BLaER1 (cell line): ENCODE results near the gene SCYL1.

ENCODE experiments used
- H3K27ac ChIP-seq: shearing (Covaris generic); formaldehyde crosslinking; 2 replicates; pipeline ENCODE4 v1.8.1; 2022
- H3K27me3 ChIP-seq: shearing (Covaris generic); formaldehyde crosslinking; 2 replicates; pipeline ENCODE4 v1.8.1; 2022
- H3K36me3 ChIP-seq: shearing (Covaris generic); formaldehyde crosslinking; 2 replicates; pipeline ENCODE4 v1.8.1; 2022
- H3K4me1 ChIP-seq: shearing (Covaris generic); formaldehyde crosslinking; 2 replicates; pipeline ENCODE4 v1.8.1; 2022
- H3K4me2 ChIP-seq: shearing (Covaris generic); formaldehyde crosslinking; 2 replicates; pipeline ENCODE4 v1.8.1; 2022
- H3K4me3 ChIP-seq: shearing (Covaris generic); formaldehyde crosslinking; 2 replicates; pipeline ENCODE4 v1.8.1; 2022
- H3K9ac ChIP-seq: shearing (Covaris generic); formaldehyde crosslinking; 2 replicates; pipeline ENCODE4 v1.8.1; 2022
- H3K9me3 ChIP-seq: shearing (Covaris generic); formaldehyde crosslinking; 2 replicates; pipeline ENCODE4 v1.8.1; 2022
- H4K20me1 ChIP-seq: shearing (Covaris generic); formaldehyde crosslinking; 2 replicates; pipeline ENCODE4 v1.8.1; 2022
- Cebpa-rat ChIP-seq: shearing (Covaris generic); IDR thresholded peaks from 2 replicates; pipeline ENCODE4 v1.8.1; 2022

The SCYL1 gene

GRCh38 chr11:65493367-65494176, 31.3 kb upstream of the SCYL1 start:
- Histone ChIP-seq H4K20me1 (no peaks in the 10 kb centered on the region), H3K27me3 (no peaks in the 10 kb centered on the region), H3K4me1 (peaks cover 84% of the 10 kb centered on the region), H3K4me2 (peak overlapping the region; percentile 92), H3K4me3 (peak overlapping the region; percentile 50), H3K27ac (peak overlapping the region; percentile 91), H3K36me3 (no peaks in the 10 kb centered on the region), H3K9ac (peak overlapping the region; percentile 76), H3K9me3 (no peaks in the 10 kb centered on the region)
- TF ChIP-seq Cebpa-rat: no peak

GRCh38 chr11:65496304-65497140, 28.4 kb upstream of the SCYL1 start:
- no peaks in the 10 kb centered on the region for H3K9me3 ChIP-seq
- H3K36me3 ChIP-seq: peaks cover 14% of the 10 kb centered on the region
- no peaks in the 10 kb centered on the region for H3K27me3 ChIP-seq
- H3K9ac ChIP-seq: peak overlapping the region; percentile 85
- no peak for TF ChIP-seq Cebpa-rat
- peaks cover 23% of the 10 kb centered on the region for H4K20me1 ChIP-seq
- peaks cover 55% of the 10 kb centered on the region for H3K4me1 ChIP-seq
- H3K27ac ChIP-seq: peak overlapping the region; percentile 92
- H3K4me3 ChIP-seq: peak overlapping the region; percentile 56
- peak overlapping the region; percentile 91 for H3K4me2 ChIP-seq

GRCh38 chr11:65497141-65498041, 27.5 kb upstream of the SCYL1 start:
- TF ChIP-seq Cebpa-rat: peak; percentile 52; the same call in 1 of the 2 replicates
- H3K9ac ChIP-seq: peak overlapping the region; percentile 100
- H4K20me1 ChIP-seq: peaks cover 32% of the 10 kb centered on the region
- peak overlapping the region; percentile 91 for H3K4me2 ChIP-seq
- no peaks in the 10 kb centered on the region for H3K9me3 ChIP-seq
- peak overlapping the region; percentile 100 for H3K27ac ChIP-seq
- H3K27me3 ChIP-seq: no peaks in the 10 kb centered on the region
- H3K4me3 ChIP-seq: peak overlapping the region; percentile 83
- peaks cover 22% of the 10 kb centered on the region for H3K36me3 ChIP-seq
- peaks cover 46% of the 10 kb centered on the region for H3K4me1 ChIP-seq

GRCh38 chr11:65498042-65498726, 26.7 kb upstream of the SCYL1 start:
- peak overlapping the region; percentile 100 for H3K27ac ChIP-seq

GRCh38 chr11:65498727-65498976, 26.2 kb upstream of the SCYL1 start:
- H3K27me3 ChIP-seq: no peaks in the 10 kb centered on the region
- peak overlapping the region; percentile 89 for H3K4me2 ChIP-seq
- H3K4me3 ChIP-seq: peak overlapping the region; percentile 83
- H3K9ac ChIP-seq: peak overlapping the region; percentile 100
- peak overlapping the region; percentile 100 for H3K27ac ChIP-seq
- peaks cover 44% of the 10 kb centered on the region for H4K20me1 ChIP-seq
- no peaks in the 10 kb centered on the region for H3K9me3 ChIP-seq
- H3K36me3 ChIP-seq: peaks cover 35% of the 10 kb centered on the region
- TF ChIP-seq Cebpa-rat: no peak
- H3K4me1 ChIP-seq: peaks cover 34% of the 10 kb centered on the region

More at GRCh38 chr11:65498042-65498726, 26.7 kb upstream of the SCYL1 start:
- peak overlapping the region; percentile 83 for H3K4me3 ChIP-seq
- H3K9me3 ChIP-seq: no peaks in the 10 kb centered on the region
- H3K4me1 ChIP-seq: peaks cover 38% of the 10 kb centered on the region
- peak overlapping the region; percentile 100 for H3K9ac ChIP-seq
- H3K4me2 ChIP-seq: peak overlapping the region; percentile 89
- H3K36me3 ChIP-seq: peaks cover 30% of the 10 kb centered on the region
- no peaks in the 10 kb centered on the region for H3K27me3 ChIP-seq
- TF ChIP-seq Cebpa-rat: peak; percentile 94
- peaks cover 40% of the 10 kb centered on the region for H4K20me1 ChIP-seq

- H3K36me3 ChIP-seq: peaks cover 40% of the 10 kb centered on the region
- H3K27me3 ChIP-seq: no peaks in the 10 kb centered on the region
- peaks cover 49% of the 10 kb centered on the region for H4K20me1 ChIP-seq
- no peaks in the 10 kb centered on the region for H3K9me3 ChIP-seq
- H3K9ac ChIP-seq: peak within 1 kb of the TSS; percentile 100
- H3K4me3 ChIP-seq: peak within 1 kb of the TSS; percentile 83
- H3K27ac ChIP-seq: peak within 1 kb of the TSS; percentile 100
- peak within 1 kb of the TSS; percentile 93 for H3K4me2 ChIP-seq
- no peak for TF ChIP-seq Cebpa-rat
- peaks cover 30% of the 10 kb centered on the region for H3K4me1 ChIP-seq
These were observed 25.7 kb upstream of the SCYL1 start, which contains the start of gene MALAT1 for GRCh38 chr11:65498977-65499712. MALAT1 (plus strand) TSS chr11:65499045.

DNA sequence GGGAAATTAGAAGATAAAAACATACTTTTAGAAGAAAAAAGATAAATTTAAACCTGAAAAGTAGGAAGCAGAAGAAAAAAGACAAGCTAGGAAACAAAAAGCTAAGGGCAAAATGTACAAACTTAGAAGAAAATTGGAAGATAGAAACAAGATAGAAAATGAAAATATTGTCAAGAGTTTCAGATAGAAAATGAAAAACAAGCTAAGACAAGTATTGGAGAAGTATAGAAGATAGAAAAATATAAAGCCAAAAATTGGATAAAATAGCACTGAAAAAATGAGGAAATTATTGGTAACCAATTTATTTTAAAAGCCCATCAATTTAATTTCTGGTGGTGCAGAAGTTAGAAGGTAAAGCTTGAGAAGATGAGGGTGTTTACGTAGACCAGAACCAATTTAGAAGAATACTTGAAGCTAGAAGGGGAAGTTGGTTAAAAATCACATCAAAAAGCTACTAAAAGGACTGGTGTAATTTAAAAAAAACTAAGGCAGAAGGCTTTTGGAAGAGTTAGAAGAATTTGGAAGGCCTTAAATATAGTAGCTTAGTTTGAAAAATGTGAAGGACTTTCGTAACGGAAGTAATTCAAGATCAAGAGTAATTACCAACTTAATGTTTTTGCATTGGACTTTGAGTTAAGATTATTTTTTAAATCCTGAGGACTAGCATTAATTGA, 25.0 kb upstream of the SCYL1 start:
- Histone ChIP-seq H3K27me3 (no peaks in the 10 kb centered on the region), H3K4me1 (peaks cover 30% of the 10 kb centered on the region), H3K27ac (peak overlapping the region; percentile 100), H3K4me2 (peak overlapping the region; percentile 93), H3K9me3 (no peaks in the 10 kb centered on the region), H3K36me3 (peaks cover 47% of the 10 kb centered on the region), H3K9ac (peak overlapping the region; percentile 100), H3K4me3 (peak overlapping the region; percentile 83), H4K20me1 (peaks cover 56% of the 10 kb centered on the region)
- TF ChIP-seq Cebpa-rat: no peak
